GM18519 (cell line): ENCODE results near the gene MARK3.

Experiments
- ATAC-seq: cut with Tn5 transposase; IDR thresholded peaks from one replicate; pipeline ENCODE4 v1.9.1; 2021; ENCODE audit warnings: mild to moderate bottlenecking, moderate library complexity; ENCODE audit not compliant: unreplicated experiment, low FRiP score

The MARK3 gene

GRCh38 chr14:103533137-103533998 lies 148.2 kb downstream of the MARK3 start:
- ATAC-seq, result no peak

DNA sequence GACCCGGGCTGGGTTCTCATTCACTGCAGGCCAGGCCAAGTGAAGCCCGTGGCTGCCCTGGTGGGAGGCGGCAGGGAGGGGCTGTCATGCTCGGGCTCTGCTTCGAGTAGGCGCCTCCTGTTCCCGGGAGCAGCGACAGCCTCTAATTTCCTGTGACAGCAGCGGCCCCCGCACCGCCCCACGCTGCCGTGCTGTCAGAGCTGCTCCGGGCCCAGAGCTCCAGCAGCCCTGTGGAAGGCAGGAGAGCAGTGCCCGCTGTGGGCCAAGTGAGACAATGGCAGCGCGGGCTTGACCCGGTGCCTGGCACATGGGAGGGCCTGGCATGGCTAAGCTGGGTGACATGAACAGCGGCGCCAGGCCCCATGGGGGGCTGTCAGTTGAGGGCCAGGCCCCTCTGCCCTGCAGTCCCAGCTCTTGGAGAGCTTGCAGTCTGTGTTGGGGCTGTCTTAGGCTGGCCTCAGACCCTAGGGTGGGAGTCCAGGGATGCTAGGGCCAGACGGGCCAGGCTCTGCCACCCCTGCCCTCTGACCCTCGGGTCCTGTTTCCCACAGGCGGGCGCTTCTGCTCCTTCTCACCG lies 148.9 kb downstream of the MARK3 start:
- ATAC-seq, result no peak

DNA sequence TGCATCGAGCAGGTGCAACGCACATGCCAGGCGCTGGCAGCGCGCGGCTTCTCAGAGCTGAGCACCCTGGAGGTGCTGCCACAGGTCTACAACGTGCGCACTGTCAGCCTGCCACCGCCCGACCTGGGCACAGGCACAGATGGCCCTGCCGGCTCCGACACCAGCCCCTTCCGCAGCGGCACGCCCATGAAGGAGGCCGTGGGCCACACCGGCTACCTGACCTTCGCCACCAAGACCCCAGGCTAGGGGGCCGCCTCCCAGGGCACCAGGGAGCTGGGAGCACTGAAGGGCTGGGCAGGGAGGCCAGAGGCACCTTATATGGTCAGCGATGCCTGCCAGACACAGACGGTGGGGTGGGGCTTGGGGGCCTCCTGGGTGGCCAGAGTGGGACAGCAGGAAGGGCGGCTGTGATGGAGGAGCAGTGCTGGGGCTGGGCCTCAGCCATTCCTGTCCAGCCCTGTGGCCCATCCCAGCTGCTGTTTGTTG lies 149.4 kb downstream of the MARK3 start:
- ATAC-seq, result no peak

GRCh38 chr14:103535081-103535890 lies 150.1 kb downstream of the MARK3 start:
- no peak for ATAC-seq

GRCh38 chr14:103535891-103536565 lies 150.8 kb downstream of the MARK3 start:
- no peak for ATAC-seq

- ATAC-seq, result no peak
Measured at GRCh38 chr14:103536693-103537092, 151.5 kb downstream of the MARK3 start.

DNA sequence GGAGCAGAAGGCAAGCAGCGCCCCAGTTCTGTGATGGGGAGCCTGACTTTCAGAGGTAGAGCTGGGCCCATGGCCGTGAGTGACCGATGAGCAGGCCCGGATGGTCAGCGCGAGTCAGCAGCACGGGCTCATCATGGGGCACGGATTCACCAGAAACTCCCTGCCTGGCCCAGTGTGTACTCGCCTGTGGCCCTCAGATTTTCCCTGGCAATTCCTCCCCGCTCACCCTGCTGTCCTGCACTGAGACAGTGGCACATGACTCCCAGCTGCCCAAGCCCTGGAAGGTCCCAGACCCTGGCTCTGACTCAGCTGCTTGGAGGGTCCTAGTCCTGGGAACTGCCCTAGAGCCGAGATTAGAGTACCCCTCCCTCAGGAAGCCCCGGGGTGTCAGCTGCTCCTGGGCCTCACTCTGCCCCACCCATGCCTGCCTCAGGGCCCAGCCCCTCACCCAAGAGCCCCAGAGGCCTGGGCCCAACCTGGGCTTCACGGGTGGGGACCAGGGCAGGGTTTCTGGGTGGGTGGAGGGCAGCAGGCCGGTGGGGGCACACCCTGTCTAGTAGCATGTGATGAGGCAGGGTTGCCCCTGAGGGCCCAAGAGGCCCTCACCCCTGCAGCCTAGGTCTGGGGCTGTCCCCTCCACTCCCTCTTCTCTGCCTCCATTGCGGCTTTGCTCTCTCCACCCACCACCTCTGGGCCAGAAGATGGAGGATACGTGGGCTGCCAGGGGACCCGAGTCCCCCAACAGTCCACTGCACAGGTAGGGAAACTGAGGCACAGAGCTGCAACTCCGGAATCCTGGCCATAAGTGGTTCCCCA lies 152.2 kb downstream of the MARK3 start:
- no peak for ATAC-seq

DNA sequence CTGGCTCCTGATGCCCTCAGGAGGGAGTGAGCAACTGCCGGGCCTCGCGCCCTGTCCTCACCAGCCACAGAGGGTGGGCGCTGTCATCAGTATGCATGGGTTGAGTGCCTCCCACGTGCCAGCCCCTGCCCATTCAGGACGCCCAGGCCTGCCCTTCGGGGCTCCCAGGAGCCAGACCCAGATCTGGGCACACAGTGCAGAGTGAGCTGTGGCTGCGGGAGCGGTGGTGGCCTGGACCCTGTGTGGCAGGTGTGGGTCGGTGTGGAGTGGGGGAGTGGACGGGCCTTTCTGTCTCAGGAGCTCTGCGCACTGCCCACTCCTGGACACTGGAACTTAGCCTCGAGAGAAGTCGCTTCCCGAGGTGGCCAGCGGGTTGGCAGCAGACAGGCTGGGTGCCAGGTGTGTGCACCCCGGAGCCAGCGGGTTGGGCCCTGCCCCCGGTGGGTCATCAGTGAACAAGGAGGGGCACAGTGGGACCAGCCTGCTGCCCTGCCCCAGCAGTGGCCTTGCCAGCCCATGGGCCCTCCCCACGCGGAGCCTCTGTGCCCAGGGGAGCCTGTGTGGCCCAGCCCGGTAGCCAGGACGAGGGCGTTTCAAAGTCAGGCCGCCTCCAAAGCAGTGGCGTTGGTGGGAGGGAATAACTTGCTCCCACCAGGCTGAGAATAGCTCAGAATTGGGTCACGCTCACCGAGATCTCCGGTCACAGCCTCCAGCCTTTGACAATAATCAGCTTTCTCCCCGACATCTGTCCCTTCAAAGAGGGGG lies 153.3 kb downstream of the MARK3 start:
- no peak for ATAC-seq

DNA sequence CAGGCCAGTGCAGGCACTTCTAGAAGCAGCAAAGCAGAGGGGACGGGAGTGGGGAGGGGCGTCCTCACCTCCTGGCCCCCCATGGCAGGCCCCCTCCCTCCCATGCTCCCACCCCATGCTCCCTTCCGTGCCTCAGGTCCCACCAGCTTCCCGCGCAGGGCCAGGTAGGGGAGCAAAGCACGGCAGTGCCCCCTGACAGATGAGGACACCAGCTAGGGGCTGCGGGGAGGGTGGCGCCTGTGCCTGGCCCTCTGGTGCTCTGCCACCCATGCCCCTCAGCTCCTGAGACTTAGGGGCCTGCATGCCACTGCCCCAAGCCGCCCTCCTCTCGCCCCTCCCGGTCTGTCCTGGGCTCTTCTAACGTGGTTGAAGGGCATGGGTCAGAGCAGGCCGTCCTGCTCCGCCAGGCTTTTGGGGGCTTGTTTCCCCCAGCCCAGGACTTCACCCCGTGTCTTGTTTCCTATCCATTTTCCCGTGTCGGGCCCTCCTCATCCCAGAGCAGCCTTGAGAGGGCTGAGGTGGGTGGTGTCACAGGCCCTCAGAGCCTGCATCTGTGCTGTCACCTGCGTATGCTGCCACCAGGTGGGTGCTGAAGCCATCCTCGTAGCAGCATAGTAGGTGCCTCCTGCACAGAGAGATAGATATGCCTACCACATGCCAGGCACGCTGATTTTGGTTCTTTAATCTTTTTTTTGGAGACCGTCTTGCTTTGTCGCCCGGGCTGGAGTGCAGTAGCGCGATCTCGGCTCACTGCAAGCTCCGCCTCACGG lies 154.0 kb downstream of the MARK3 start:
- ATAC-seq, result no peak

- ATAC-seq, result no peak
Measured at GRCh38 chr14:103540821-103541708, 155.8 kb downstream of the MARK3 start.

- ATAC-seq, result no peak
Measured at GRCh38 chr14:103541709-103542604, 156.7 kb downstream of the MARK3 start.

GRCh38 chr14:103542605-103543088 lies 157.4 kb downstream of the MARK3 start:
- ATAC-seq, result no peak

GRCh38 chr14:103543140-103543539 lies 157.9 kb downstream of the MARK3 start:
- ATAC-seq, result no peak

DNA sequence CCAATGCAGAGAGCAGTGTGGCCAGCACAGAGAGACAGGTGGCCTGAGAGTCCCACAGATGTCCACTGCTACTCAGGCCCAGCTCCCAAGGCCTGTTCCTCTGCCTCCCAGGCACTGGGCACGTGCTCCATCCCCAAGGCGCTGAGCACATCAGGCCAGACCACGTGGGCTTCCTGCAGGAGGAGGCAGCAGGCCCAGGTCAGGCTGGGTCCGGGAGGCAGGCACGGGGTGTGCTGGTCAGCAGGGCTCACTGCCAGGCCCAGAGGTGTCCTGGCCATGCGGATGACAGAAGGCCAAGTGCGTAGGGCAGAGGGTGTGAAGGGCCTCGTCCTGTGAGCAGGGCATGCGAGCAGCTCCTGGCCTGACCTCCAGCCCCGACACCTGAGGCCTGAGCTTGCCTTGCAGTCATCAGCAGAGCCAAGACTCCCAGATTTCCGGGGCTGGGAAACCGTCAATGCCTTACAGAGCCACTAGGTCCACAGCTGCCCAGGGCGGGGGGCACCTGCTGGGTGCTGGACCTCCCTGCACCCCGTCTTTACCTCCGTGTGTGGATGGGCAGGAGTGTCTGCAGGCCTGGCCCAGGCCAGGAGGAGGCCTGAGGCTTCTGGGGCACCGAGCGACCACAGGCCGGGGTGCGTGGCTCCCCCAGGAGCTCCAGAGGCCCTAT lies 158.6 kb downstream of the MARK3 start:
- no peak for ATAC-seq

DNA sequence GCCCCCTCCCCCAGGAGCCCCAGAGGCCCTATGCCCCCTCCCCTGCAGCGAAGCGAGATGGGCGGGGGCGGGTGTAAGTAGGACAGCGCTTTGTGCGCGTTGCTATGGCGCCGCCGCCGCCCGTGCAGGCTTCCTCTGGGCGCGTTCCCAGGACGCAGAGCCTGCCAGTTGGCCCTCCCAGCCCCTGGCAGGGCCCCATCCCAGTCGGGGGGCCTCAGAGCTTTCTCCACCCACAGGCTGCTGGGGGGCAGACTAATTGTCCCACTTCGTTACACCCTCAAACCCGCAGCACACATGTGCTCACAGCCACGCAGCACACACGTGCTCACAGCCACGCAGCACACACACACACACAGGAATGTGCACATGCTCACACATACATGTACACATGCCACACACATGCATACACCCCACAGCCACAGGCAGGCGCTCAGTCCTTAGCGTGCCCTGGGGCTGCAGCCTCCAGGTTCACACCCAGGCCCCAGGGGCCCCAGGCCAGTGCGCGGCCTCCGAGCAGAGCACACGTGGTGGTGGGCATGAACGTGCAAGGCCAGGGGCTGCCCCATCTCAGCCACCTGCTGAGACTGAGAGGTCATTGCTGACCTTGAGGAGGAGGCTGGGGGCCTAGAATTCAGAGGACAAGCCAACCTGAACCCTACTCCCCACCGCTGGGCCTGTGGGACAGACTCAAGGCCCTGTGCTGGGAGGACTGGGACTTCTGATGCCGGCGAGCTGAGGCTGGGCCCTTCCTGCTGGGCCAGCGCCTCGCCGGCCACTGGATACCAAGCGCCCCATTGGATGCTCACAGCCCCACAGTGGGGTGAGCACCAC lies 159.4 kb downstream of the MARK3 start:
- no peak for ATAC-seq
